HG03039 (cell line): ENCODE results near the gene ZNF397.

ENCODE experiments used
- ATAC-seq: cut with Tn5 transposase; IDR thresholded peaks from one replicate; pipeline ENCODE4 v1.9.1; 2021; ENCODE audit warnings: mild to moderate bottlenecking, moderate library complexity; ENCODE audit not compliant: unreplicated experiment

Gene ZNF397

DNA sequence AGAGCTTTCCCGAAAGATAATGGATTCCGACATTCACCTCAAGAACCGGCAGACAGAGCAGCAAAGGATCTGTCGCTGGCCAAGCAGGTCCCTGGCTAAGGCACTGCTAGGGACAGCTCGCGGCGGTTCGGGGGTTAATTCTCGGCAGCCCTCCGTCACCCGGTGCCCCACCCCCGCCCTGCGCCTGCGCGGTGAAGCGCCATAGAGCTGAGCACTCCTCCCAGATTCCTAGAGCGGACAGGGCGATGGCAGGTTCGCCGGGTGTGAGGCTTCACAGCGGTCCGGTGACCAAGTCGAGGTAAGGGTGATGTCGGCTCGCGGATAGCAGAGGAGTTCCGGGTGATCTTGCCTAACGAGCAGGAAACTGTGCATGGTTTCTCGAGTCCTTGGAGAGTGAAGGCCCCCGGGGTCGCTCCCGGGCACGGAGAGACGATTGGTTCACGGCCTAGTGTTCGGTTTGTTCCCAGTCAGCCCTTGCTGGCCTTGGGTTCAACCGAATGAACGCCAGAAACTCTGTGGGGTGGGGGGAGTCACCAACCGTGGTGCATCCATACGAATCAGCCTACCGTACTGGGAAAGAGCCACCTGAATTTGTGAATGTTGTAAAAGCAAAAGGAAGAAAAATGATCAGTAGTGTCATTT, 49.4 kb downstream of the ZNF397 start, which contains the start of gene ZSCAN30:
Gene ZSCAN30, minus strand, starts transcription at position 136 of the 642 bp plus-strand sequence. CDS start 25,877 bp downstream, outside the sequence.
- peak; percentile 83 for ATAC-seq

DNA sequence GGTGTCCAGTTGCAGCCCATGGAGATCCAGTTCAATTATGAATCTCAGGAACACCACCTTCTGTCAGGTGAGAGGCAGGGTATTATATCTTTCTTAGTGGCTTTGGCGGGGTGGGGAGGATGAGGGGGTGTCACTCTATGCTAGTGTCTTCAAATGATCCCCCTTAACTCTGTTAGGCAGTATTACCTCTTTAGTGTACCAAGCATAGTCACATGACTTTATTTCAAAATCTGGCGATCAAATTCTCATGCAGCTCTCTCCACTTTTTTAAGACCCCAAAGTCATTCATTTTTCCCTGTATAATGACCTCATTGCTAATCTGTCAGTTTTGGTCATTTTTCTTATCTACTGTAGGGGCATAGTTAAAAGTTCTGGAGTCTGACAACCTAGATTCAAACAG, 50.3 kb downstream of the ZNF397 start:
- no peak for ATAC-seq

DNA sequence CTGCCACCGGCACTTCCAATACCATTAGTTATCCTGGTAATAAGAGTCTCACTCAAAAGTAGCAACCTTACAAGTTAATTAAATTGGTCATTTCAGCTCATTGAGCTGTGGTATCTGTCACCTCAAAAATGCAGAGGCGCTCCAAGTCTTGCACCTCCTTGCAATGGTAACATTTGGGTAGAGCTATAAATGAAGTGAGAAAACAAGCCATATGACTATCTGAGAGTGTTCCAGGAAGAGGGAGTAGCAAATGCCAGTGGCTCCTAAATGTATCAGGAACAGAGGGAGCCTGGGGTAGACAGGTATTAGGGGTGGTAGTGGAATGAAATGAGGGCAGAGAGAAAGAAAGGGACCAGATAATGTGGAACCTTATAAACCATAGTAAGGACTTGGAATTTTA, 55.2 kb downstream of the ZNF397 start:
- no peak for ATAC-seq

DNA sequence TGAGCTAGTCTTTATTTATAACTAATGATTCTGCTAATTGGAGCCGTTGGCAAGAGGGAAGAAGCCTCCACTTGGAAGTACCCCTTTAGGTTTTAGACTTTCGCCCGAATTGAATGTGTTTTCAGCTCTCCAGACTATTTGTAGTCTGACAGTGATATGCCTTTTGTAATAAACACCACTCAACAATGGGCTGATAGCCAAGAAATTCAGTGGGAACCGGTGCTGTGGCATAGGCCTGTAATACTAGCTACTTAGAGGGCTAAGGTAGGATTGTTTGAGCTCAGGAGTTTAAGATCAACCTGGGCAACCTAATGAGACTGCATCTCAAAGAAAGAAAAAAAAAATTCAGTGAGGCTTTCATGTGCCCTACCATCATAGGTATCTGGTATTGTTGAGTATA, 62.8 kb downstream of the ZNF397 start:
- ATAC-seq = no peak

DNA sequence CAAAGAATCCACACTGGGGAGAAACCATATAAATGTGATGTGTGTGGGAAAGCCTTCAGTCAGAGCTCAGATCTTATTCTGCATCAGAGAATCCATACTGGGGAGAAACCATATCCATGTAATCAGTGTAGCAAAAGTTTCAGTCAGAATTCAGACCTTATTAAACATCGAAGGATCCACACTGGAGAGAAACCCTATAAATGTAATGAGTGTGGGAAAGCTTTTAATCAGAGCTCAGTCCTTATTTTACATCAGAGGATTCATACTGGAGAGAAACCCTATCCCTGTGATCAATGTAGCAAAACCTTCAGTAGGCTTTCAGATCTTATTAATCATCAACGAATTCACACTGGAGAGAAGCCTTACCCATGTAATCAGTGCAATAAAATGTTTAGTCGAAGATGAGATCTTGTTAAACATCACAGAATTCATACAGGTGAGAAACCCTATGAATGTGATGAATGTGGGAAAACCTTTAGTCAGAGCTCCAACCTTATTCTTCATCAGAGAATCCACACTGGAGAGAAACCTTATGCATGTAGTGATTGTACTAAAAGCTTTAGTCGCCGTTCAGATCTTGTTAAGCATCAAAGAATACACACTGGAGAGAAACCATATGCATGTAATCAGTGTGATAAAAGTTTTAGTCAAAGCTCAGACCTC, 65.9 kb downstream of the ZNF397 start:
- no peak for ATAC-seq
